NCI-H69 (cell line): ENCODE measurements around the gene HEYL.

ENCODE experiments used
- DNase-seq: peaks from one replicate; lab custom pipeline; 2025; lab: John Stamatoyannopoulos, UW

The HEYL gene

DNA sequence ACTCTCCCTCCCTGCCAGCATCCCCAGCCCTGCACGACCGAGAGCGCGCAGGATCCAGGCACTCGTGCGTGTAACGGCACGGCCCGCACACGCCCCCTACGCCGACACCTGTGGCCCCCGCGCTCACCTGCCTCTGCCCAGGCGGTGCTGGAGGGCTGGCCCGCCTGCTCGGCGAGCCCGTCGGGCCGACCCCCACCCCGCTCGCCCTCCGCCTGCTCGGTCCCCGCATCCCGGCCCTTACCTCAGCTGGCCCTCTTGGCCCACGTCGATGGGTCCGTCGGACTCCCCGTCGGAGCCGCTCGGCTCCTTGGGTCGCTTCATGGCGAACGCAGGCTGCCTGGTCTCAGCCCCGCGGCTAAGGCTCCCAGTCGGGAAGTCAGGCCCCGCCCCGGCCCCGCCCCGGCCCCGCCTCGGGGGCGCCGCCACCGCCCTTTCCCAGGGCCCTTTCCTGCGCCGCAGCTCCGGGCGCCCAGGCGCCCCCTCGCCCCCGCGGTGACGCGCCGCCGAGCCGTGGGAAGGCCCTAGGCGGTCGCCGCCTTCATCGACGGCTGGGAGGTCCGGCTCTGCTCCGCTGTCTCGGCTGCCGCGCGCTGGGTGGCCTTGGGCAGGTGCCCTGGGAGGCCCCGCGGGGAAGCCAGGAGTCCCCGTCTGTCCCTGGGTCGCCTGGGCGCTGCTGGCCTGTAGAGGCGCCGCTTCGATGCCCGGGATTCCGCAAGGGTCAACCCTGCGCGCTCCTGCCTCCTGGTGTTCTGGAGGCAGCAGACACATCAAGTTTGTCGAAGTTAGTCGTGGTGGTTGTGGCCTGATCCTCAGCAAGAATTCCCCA is at the start of gene HEYL:
Gene HEYL, minus strand, starts transcription at position 339 of the 826 bp plus-strand sequence. Its CDS starts 18 bp downstream, at position 321.
- DNase-seq: peak; percentile 62

DNA sequence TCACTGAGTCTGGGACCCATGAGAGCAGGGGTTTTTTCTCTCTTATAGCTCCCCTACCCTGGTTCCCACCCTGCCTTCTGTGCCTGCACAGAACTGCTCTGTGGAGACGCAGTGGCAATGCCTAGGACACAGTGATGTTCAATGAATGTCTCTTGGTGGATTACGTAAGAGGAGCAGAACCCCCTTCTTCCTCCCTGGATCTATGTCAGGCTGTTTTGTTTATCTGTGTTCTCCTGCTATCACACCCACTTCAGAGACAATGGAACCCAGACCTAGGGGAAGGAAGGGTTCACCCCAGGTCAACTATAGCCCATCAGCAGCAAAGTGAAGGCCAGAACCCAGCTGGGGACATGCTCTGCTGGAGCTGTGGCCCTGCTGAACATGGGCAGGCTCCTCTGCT is 49.8 kb upstream of the HEYL start:
- no peak for DNase-seq

DNA sequence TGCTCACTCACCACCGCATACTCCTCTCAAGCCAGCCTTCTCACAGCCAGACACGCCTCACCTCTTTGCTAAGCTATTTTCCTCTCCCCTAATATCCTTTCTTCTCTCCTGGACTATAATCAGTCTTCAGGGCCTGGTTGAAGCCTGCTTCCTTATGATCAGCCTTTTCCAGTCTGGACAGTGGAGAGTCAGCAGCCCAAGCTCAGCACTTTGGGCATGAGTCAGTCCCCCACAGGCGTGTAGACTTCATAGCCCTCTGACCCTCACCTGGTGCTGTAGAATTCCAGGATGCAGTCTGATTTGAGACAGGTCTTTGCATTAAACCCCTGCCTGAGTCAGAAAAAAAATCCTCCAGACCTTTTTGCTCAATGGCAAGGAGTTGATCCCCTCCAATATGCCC is 49.3 kb upstream of the HEYL start:
- no peak for DNase-seq

DNA sequence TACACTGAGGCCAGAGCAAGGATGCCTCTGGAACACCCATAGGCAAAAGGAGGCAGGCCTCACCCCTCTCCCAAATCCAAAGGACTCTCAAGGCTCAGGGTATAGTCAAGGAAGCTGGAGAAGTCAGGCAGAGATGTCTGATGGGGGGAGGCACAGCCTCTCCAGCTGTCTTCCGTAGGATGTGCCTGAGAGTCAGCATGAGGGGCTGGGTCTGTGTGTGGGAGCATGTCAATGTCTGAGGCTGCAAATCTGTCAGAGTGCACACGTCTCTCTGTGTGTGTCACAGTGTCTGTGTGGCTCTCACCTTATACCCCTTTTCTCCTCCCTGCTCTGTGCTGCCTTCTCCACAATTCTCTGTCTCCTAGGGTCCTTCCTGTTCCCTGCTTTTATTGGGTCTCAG is 47.8 kb upstream of the HEYL start:
- DNase-seq: no peak

DNA sequence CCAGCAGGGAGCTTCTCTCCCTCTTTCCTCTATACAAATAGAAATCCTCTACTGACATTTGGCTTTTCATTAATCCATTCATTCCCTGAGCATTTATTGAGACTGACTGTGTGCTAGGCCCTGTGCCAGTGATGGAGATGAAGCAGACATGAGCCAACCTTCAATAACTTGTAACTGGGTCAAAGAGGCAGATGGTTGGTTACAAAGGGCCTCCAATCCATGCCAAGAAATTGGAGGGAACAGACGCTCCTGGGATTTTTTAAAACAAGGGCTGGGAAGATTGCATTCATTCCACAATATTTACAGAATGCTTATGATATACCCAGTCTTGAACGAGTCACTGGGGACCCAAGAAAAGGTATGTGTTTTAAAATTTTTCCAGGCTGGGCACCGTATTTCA is 45.6 kb upstream of the HEYL start:
- DNase-seq: no peak

DNA sequence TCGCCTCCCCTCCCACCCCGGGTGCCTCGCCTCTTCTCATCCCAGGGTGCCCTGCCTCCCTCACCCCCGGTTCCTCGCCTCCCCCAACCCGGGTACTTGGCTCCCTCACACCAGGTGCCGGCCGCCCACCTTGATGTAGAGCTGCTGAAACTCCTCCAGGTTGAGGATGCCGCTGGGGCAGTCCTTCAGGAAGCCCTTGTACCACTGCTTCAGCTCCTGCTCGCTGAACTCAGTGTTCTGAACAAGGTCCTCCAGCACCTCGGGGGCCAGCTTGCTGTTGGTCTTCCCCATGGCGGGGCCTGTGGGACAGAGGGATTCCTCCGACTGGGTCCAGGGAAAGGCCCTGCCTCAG is 44.8 kb upstream of the HEYL start:
- no peak for DNase-seq

DNA sequence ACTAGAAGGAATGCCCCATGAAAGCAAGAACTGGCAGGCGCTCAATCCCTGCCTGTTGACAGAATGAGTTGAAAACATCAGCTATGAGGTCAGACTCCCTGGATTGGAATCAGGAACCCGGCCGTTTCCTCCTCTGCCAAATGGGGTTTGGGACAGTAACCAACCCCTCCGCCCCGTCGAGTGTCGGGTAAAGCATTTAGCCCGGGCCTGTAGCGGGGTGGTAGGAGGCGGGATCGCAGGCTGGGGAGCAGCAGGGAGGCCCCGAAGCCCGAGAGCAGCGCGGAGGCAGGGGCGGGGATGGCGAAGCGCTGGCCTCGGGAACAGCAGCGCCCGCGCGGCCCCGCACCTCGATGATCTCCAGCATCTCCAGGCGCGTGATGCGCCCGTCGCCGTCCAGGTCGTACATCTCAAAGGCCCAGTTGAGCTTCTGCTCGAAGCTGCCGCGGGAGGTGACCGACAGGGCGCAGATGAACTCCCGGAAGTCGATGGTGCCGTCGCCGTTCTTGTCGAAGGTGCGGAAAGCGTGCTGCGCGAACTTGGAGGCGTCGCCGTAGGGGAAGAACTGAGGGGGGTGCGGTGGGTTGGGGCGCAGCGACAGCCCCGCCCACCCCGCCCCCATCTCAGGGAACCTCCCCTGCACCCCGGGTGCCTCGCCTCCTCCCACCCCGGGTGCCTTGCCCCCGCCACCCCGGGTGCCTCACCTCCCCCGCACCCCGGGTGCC is 44.3 kb upstream of the HEYL start:
- no peak for DNase-seq

DNA sequence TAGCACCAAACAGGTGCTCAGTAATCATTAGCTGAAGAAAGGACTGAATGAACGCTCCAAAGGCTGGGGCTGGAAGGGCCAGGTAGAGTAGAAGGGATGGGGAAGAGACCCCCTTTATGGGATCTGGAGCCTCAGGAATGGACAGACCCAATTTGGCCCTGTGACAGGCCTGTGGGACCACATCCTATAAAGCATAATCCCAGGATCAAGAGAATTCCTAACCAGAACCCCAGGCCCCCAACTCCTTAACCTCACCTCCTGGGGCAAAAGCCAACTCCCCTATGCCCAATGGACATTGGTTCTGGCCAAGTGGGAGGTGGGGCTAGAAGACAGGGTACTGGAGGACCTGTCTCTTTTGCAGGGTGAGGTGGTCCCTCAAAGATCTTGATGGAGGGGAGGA is 42.6 kb upstream of the HEYL start:
- no peak for DNase-seq

DNA sequence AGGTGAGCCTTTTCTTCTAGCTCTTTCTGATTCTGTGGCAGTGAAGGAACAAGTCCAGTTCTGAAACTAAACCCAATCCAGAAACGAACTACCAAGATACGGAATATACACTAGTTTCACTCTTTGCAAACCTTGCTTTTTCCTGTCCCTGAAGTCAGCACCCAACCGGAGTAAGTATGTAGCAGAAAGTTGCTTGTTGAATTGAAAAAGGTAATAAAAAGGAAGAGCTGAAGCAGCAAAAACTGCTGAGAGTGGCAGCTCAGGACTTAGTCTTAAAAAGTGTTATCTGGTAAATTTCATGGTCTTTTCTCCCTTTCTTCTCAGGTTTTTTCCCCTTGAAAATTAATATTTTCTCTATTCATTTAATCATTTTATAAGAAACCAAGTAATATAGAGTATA is 41.9 kb upstream of the HEYL start:
- DNase-seq: no peak

DNA sequence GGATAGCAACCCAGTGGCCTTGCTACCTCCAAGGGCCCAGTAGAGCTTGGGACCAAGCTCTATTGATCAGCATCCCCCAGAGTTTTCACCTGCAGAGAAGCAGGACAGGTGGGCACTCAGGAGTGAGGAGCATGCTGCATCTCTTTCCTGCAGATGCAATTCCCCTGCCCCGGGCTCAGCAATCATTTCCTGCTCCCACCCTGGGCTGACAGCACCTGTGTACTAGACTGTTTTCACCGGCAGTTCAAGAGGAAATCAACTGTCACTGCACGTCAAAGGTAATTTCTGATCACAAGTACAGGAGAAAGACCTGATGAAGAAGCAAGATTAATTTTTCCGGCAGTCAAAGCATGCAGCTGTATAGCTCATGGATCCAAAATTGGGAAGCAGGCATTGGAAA is 41.3 kb upstream of the HEYL start:
- peak; percentile 1 for DNase-seq

DNA sequence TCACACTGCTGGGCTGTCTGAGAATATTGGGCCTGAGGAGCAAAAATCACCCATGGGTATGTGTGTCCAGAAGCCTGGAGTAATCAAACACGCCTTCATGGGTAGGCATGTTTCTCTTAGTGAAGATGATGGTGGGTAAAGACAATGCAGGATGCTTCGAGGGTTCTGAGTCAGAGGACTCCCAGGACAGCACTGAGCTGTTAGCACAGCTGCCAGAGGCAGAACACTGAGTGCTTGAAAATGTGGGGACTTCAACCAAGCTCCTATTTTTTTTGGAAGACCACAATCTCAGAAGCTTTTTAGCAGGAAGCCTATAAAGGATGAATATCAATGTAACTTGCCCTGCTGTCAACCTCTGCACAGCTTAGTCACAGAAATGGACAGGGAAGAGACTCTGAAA is 40.4 kb upstream of the HEYL start:
- DNase-seq: no peak

DNA sequence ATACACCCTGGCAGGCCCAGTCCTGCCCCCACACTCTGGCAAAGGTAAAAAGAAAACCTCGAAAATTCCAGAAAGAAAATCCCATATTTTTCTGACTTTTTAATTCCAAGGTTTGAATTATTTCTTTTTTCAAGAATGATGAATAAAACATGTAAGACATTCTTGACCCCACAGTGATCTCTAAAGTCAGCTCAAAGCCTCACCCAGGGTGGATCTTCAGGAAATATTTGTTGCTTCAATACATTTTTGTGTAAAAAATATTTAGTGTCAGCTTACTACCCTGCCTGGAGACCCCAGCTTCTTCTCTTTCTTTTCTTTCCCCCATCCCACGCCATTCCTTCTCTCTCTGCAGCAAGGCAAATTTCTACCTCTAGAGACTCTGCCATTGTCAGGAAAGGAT is 39.4 kb upstream of the HEYL start:
- no peak for DNase-seq

DNA sequence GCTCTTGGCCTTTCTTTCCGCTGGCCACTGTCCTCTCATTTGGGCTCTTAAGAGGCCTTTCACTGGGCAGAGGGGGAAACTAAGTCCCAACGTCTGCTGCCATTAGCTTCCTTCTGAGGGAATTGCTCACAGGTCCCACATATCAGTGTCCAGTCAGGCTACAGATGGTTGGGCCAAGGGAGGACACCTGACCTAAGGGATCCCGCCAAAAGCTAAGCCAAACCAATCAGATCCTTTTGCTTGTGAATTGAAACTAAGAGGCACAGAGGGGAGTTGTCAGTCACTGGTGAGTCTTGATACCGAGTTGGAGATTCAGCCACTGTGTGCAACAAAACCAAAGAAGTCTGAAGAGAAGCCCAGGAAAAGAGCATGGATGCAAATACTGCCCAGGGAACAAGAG is 38.2 kb upstream of the HEYL start:
- no peak for DNase-seq

DNA sequence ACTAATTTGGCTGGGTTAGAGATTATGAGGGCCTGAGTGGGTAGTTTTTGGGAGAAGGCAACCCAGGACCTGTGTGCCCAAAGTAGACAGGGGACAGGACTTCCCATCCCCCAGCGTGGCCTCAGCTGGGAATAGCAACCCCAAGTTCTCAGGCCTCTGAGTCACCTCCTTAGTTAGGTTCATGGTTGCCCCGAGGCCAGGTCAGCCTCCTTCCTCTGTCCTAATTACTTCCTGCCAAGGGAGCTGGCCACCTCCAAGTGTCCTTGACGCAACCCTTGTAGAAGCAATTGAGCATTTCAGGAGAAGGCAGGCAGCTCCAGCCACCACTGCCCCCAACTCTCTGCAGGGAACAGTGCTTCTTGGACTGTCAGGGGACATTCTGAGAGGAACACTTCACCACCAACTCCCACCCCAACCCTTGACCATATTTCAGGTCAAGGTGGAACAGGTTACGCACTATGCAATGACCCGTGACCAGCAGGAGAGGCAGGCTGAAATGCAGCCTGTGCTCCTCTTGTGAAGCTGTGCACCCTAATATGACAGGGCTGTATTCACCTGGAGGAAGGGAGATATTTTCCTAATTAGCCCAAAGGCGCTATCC is 37.6 kb upstream of the HEYL start:
- no peak for DNase-seq

DNA sequence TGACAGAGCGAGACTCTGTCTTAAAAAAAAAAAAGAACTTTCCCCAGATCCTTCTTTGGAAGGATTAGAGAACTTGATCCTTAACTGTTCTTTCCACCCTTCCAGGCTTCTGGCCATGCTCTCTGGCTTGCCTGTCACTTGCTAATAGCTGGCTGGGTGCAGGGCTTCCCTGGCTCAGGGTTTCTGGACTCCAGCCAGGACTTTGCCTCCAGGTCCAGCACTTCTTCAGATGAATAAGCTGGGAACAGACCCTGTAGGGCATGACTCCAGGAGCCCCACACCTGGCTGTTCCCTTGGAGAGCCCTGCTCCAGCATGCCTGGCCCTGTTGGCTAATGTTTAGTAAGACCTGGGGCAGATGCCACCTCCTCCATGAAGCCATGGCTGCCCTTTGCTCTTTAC is 35.8 kb upstream of the HEYL start:
- DNase-seq: peak; percentile 23

DNA sequence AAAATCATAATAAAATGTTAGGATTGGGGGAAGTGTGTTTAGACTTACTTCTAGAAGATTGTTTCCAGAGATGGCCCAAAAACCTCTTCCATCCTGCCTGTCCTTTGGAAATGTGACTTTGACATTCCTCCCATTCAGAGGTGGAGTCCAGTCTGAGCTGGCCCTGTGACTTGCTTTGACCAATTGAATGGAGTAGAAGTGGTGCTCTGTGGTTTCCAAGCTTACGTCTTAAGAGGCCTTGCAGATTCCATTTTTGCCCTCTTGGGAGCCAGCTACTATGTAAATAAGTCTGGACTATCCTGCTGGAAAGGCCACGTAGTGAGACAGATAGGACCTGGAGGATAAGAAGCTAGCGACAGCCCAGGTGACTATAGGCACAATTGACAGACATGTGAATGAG is 33.8 kb upstream of the HEYL start:
- DNase-seq: no peak

DNA sequence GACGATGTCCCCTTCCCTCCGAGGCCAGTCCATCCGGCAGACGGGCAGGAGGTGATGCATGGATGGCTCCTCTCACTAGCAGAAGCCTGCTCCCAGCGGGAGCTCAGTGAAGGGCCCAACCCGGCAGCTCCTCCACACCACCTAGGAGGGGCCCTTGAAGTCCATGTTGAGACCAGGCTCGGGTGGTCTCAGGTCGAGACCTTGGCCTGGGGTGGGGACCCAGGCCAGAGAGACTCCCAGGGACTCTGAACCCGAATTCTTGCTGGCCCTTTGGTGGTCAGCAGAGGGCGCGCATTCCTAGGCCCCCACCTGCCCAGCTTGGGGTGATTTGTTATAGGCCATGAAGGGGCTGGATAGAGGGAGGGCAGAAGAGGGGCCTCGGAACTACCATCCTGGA is 33.1 kb upstream of the HEYL start:
- DNase-seq: no peak

DNA sequence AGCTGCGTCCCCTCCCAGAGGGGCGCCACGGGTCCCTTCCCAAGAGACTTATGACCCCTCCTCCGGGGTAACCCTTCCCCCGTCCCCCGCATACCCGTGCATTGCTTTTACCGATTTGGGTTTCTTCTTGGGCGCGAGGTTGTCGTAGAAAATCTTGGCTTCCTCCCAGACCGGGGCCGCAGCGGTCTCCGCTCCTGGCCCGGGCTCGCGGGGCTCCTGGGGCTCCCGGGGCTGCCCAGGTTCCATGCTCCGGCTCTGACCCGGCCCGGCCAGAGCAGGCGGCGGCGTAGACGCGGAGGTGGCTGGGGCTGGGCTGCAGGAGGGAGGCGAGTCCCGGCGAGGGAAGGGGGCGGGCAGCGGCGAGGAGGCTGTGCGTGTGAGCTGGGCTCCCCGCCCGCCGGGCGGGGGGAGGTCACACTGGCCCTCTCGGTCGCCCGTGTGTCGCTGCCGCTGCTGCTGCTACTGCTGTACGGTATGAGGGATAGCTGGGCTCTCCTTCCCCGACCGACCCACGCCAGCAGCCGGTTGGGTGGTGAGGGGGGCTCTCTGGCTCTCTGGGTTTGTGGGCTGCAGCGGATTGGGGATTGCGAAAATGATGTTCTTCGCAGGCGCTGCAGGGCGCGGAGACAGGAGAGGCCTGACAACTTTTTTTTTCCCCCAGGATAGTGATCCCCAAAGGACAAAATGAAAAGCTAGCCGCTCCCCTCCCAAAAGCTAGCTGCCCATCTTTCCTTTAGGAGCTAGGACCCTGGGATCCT is 32.5 kb upstream of the HEYL start, which contains the start of gene NT5C1A:
Gene NT5C1A, minus strand, starts transcription at position 315 of the 758 bp plus-strand sequence. Its CDS starts 69 bp downstream, at position 246.
- peak; percentile 3 for DNase-seq

DNA sequence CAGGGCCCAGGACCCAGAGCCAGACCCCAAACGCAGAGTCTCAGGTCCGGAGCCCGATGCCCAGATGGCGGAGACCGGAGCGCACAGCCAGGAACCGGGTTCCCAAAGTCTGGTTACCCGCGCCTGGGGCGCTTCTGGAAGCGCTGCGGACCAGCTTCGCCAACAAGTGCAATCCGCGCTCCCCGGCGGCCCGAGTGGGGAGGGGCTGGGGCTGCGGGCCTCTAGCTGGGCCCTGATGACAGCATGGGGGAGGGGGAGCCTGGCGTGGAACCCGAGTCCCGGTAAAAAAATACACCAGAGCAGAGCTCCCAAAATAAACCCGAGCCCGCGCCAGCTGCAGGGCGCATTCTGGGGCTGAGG is 32.0 kb upstream of the HEYL start:
- peak; percentile 3 for DNase-seq

DNA sequence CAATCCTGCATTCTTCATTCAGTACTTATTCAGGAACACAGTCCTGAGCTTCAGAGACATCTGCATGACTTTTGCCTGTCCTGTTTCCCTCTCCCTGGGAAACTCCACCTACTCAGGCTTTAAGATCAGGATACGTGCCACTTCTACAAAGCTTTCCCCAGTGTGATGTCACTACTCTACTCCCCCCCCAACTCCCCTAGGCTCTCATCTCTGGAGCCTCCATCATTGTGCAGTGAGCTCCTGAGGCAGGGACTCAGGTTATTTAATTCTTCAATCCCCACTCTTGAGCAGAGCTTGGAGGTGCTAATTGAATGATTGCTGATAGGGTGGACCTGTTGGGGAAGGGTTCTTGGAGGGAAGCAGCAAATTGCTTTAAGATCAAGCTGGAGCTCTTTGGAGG is 31.2 kb upstream of the HEYL start:
- no peak for DNase-seq

DNA sequence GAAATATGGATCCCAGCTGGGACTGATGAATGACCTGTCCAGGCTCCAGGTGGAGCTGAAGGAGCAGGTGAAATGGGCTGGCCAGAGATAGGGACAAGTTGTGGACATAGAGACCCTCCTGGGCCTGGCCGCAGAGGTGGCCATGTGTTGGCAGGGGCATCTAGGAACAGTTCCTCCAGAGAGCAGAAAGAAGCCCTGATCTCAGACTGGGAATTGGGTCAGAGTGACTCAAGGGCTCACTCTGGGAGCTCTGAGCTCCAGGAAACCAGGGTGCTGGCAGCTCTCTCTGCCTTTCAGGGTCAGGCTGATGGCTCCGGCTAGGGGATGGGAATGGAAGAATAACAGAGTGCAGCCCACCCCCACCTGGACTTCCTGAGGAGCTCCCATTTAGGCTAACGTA is 29.5 kb upstream of the HEYL start:
- DNase-seq: no peak

DNA sequence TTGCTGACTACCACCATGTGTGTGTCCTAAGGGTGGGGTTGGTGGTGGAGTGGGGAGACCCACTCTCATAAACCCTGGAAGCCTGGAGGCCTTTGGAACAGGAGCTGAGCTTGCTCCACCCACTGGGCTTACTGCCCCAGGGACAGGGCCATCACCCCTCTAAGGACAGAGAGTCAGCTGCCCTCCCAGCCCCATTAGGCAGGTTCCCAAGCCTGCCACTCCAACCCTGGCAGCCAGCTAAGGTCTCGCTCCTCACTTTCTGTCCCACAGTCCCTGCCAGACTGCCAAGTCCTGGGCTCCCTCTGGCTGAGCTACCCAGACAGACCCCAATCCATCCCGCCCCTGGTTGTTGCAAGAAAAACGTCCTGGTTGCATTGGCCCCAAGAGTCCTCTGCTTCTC is 28.7 kb upstream of the HEYL start:
- no peak for DNase-seq

DNA sequence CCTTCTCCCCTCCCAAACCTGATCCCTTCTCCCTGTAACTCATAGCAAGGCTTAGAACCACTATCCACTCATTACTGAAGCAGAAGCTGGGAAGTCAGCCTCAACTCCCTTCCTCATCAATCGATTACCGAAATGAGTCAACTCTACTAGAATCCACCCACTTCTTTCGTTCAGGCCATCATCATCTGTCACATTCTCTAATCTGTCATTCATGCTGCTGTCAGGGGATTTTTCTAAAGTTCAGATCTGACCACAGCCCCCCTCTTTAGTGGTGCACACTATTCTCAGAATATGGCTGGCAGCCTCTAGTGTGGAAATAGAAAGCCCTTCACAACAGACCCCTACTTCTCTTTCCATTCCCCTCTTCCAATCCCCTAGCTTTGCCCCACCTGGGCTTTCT is 27.3 kb upstream of the HEYL start:
- DNase-seq: no peak
